Subcutaneous adipose tissue (tissue), 4 donors: ENCODE data around the gene CPNE4. TPM values are rescaled to one million over a fixed set of nuclear protein-coding genes. Genes with fewer than 3 reads are reported as not detected.

ENCODE experiments used
- CTCF ChIP-seq: fragments of 450-650 bp; IDR thresholded peaks from one replicate; pipeline ENCODE4 v1.5.1; 2016; ENCODE audit warnings: low read depth, mild to moderate bottlenecking, control low read depth, antibody characterized with exemption, moderate library complexity
- total RNA-seq, 4 donors: library from RNA; depleted of rRNA; stranded (reverse); fragments of >200 nt; gene quantifications; one replicate each; pipeline ENCODE4 v1.1.0, GENCODE V29; 2016

CPNE4 gene
- total RNA-seq, 4 donors from 2014 or later, result not detected

GRCh38 chr3:131717493-131717892 is 317.3 kb downstream of the CPNE4 start:
- TF ChIP-seq CTCF, result no peak

GRCh38 chr3:131716943-131717342 is 317.9 kb downstream of the CPNE4 start:
- no peak for TF ChIP-seq CTCF

- TF ChIP-seq CTCF, result no peak
Measured at GRCh38 chr3:131716007-131716406, 318.8 kb downstream of the CPNE4 start.

GRCh38 chr3:131714585-131715220 is 320.1 kb downstream of the CPNE4 start:
- no peak for TF ChIP-seq CTCF

GRCh38 chr3:131713416-131714123 is 321.2 kb downstream of the CPNE4 start:
- no peak for TF ChIP-seq CTCF

GRCh38 chr3:131712662-131713061 is 322.2 kb downstream of the CPNE4 start:
- no peak for TF ChIP-seq CTCF

- no peak for TF ChIP-seq CTCF
Measured at GRCh38 chr3:131711114-131711768, 323.6 kb downstream of the CPNE4 start.
